Gastroesophageal sphincter (tissue), 3 donors: ENCODE data around the gene PPARG.
"Not testable (repeated sequence)": the region's sequence is repeated elsewhere in the genome, so short reads cannot be mapped to it uniquely, and the experiment has no call there.

Source experiments
- CTCF ChIP-seq, 4 experiments: fragments of 200-600 bp in 2 of 4; fragments of 450-650 bp in 2 of 4; sonication (generic) in 1 of 4; IDR thresholded peaks; one replicate each; pipeline ENCODE4 v1.5.1; 2017 to 2019; ENCODE audit warnings: antibody characterized with exemption in 4 of 4, mild to moderate bottlenecking in 2 of 4, moderate library complexity in 2 of 4
- EP300 ChIP-seq: sonication (generic); formaldehyde crosslinking; IDR thresholded peaks from one replicate; pipeline ENCODE4 v1.6.1; 2017; ENCODE audit warnings: antibody characterized with exemption, mild to moderate bottlenecking
- POLR2A ChIP-seq, 2 donors: fragments of 450-650 bp; IDR thresholded peaks; one replicate each; pipeline ENCODE4 v1.6.1; 2017; ENCODE audit warnings: antibody characterized with exemption in 2 of 2, mild to moderate bottlenecking in 2 of 2, moderate library complexity in 1 of 2
- POLR2AphosphoS5 ChIP-seq: sonication (generic); formaldehyde crosslinking; IDR thresholded peaks from one replicate; pipeline ENCODE4 v1.6.1; 2017; ENCODE audit warnings: antibody characterized with exemption

- TF ChIP-seq EP300; CTCF (IDR thresholded peaks at IDR 0.05); POLR2A (IDR thresholded peaks at IDR 0.05); POLR2AphosphoS5: not testable (repeated sequence)
These were observed 180.4 kb downstream of the PPARG start for GRCh38 chr3:12469222-12469621.
